GM12878 (cell line): Measurements from ENCODE around the gene CEP131. TPM values are rescaled to one million over a fixed set of nuclear protein-coding genes. Genes with fewer than 3 reads are reported as not detected.

Experiments
- ATAC-seq: fragments of 200-7000 bp; cut with Tn5 transposase; 3 replicates; pipeline ENCODE4 v1.9.1; 2020; ENCODE audit warnings: mild to moderate bottlenecking, moderate library complexity
- BruUV-seq: library from RNA; stranded (reverse); fragments of 400-500 nt; replicated peaks from 2 replicates; lab custom pipeline; 2021; lab: Mats Ljungman, UMichigan
- CTCF ChIA-PET: fragments of 300-600 bp; sonication (Branson Sonifier 250); formaldehyde crosslinking; extraction: SDS; loops from one replicate; lab custom pipeline; 2021; ENCODE audit warnings: inconsistent platforms; lab: Yijun Ruan, JAX
- POLR2A ChIA-PET: fragments of 350-600 bp; formaldehyde crosslinking; extraction: SDS; loops from one replicate; lab custom pipeline; 2021; ENCODE audit warnings: inconsistent platforms; lab: Charles Lee
- RAD21 ChIA-PET: fragments of 300-600 bp; sonication (Branson Sonifier 250); formaldehyde crosslinking; loops from one replicate; lab custom pipeline; 2023; ENCODE audit warnings: antibody characterized with exemption; ENCODE audit not compliant: unreplicated experiment; lab: Charles Lee
- SMC1A ChIA-PET: fragments of 300-600 bp; sonication (Branson Sonifier 250); formaldehyde crosslinking; loops from one replicate; lab custom pipeline; 2023; ENCODE audit not compliant: unreplicated experiment, uncharacterized antibody; lab: Charles Lee
- DNase-seq: peaks from one replicate; pipeline ENCODE4 v3.0.0-alpha.2; 2011; ENCODE audit warnings: low read depth, low spot score
- FAIRE-seq: peaks from 3 replicates; lab custom pipeline; 2011; peaks lifted over from hg19 to GRCh38; lab: Jason Lieb, UNC
- H2AFZ ChIP-seq: 2 replicates; pipeline ENCODE4 v1.6.0; 2011; ENCODE audit warnings: low read depth, low read length, control low read depth; ENCODE audit not compliant: control insufficient read depth
- H3K27ac ChIP-seq: 2 replicates; pipeline ENCODE4 v1.5.1; 2011; ENCODE audit warnings: control low read depth; ENCODE audit not compliant: control insufficient read depth, insufficient read depth
- H3K27me3 ChIP-seq, 2 experiments: replicated peaks in 1 of 2; 2 replicates each; pipeline versions ENCODE4 v1.6.0 to v1.6.1; 2011; ENCODE audit warnings: low read length in 1 of 2; ENCODE audit not compliant: control insufficient read depth in 2 of 2, insufficient read depth in 2 of 2
- H3K36me3 ChIP-seq, 2 experiments: 2 replicates each; pipeline ENCODE4 v1.5.1; 2011; ENCODE audit warnings: low read length in 1 of 2; ENCODE audit not compliant: control insufficient read depth in 2 of 2, insufficient read depth in 2 of 2
- H3K4me1 ChIP-seq: 2 replicates; pipeline ENCODE4 v1.6.1; 2011; ENCODE audit warnings: mild to moderate bottlenecking, low read length, moderate library complexity, mixed read lengths; ENCODE audit not compliant: control insufficient read depth, insufficient read depth
- H3K4me2 ChIP-seq: 2 replicates; pipeline ENCODE4 v1.6.0; 2011; ENCODE audit warnings: control low read depth; ENCODE audit not compliant: control insufficient read depth, insufficient read depth
- H3K4me3 ChIP-seq: fragments of 200-600 bp; sonication (generic); 2 replicates; pipeline ENCODE4 v1.5.1; 2016
- H3K79me2 ChIP-seq: 2 replicates; pipeline ENCODE4 v1.6.0; 2011; ENCODE audit warnings: low read length; ENCODE audit not compliant: control insufficient read depth, insufficient read depth
- H3K9ac ChIP-seq: 2 replicates; pipeline ENCODE4 v1.8.0; 2011; ENCODE audit warnings: low read length, control low read depth, mixed read lengths; ENCODE audit not compliant: control insufficient read depth, insufficient read depth
- H3K9me3 ChIP-seq: replicated peaks from 3 replicates; pipeline ENCODE4 v1.5.1; 2011; ENCODE audit warnings: mild to moderate bottlenecking, low read length; ENCODE audit not compliant: control insufficient read depth, insufficient read depth
- H4K20me1 ChIP-seq: 2 replicates; pipeline ENCODE4 v1.6.0; 2011; ENCODE audit not compliant: control insufficient read depth, insufficient read depth
- CREB1 ChIP-seq: IDR thresholded peaks from 2 replicates; pipeline ENCODE4 v1.6.1; 2012; ENCODE audit warnings: low read depth, mild to moderate bottlenecking, inconsistent platforms
- IKZF2 ChIP-seq, 2 experiments: fragments of 450-650 bp; IDR thresholded peaks; 2 replicates each; pipeline ENCODE4 v1.6.1; 2017; ENCODE audit warnings: mild to moderate bottlenecking in 2 of 2, moderate library complexity in 2 of 2
- JUND ChIP-seq: IDR thresholded peaks from 2 replicates; pipeline ENCODE4 v1.6.1; 2012; ENCODE audit warnings: low read depth, mild to moderate bottlenecking, low read length, improper control_type of control experiment, moderate library complexity
- MEF2B ChIP-seq: fragments of 450-650 bp; IDR thresholded peaks from 2 replicates; pipeline ENCODE4 v1.6.1; 2018; ENCODE audit warnings: mild to moderate bottlenecking, moderate library complexity; ENCODE audit not compliant: partially characterized antibody, poor library complexity, severe bottlenecking
- MYB ChIP-seq: fragments of 150-350 bp; IDR thresholded peaks from 2 replicates; pipeline ENCODE4 v1.6.1; 2014; ENCODE audit warnings: mild to moderate bottlenecking, low read depth, low read length, borderline replicate concordance
- PAX5 ChIP-seq: IDR thresholded peaks from 2 replicates; pipeline ENCODE4 v1.6.1; 2011; ENCODE audit warnings: low read depth, low read length, borderline replicate concordance
- STAT1 ChIP-seq: fragments of 450-650 bp; conservative IDR thresholded peaks from 2 replicates; pipeline ENCODE4 v1.6.1; 2014; ENCODE audit warnings: antibody characterized with exemption, mild to moderate bottlenecking
- TARDBP ChIP-seq: IDR thresholded peaks from 2 replicates; pipeline ENCODE4 v1.6.1; 2016; ENCODE audit warnings: borderline replicate concordance
- TBL1XR1 ChIP-seq: IDR thresholded peaks from 2 replicates; pipeline ENCODE4 v1.6.1; 2012; ENCODE audit warnings: low read depth, low read length, improper control_type of control experiment
- WGBS: methylation state at CpG from one replicate; pipeline ENCODE4 v1.1.6; 2016; ENCODE audit warnings: low lambda C conversion rate; ENCODE audit not compliant: insufficient replicate concordance, insufficient coverage; ENCODE audit errors: missing lambda C conversion rate; 5-methylcytosine and 5-hydroxymethylcytosine counted together
- in situ Hi-C: fragments of 300-500 bp; cut with MboI; formaldehyde crosslinking; loops from 9 replicates; pipeline ENCODE4 v1.14.3; 2018; ENCODE audit warnings: mixed read lengths
- intact Hi-C: fragments of 100-400 bp; cut with micrococcal nuclease; formaldehyde crosslinking; loops from one replicate; pipeline ENCODE4 v1.14.2; 2022; ENCODE audit not compliant: unreplicated experiment
- polyA plus RNA-seq, 11 experiments: library from polyadenylated mRNA; depleted of rRNA in 4 of 11; unstranded in 6 of 11; stranded (reverse) in 5 of 11; fragments of >200 nt; fragmentation: Nextera tagmentation in 4 of 11; fragmentation: Illumina TruSeq in 1 of 11; extraction: Ambion mirVana in 4 of 11; extraction: Trizol in 1 of 11; gene quantifications; 1 replicate in 1 of 11; 2 replicates in 10 of 11; pipeline versions ENCODE4 v1.2.1 to v1.2.3, GENCODE V29; 2011 to 2016; ENCODE audit warnings: inconsistent platforms in 2 of 11, missing spikeins in 2 of 11, low read depth in 1 of 11
- total RNA-seq, 4 experiments: library from RNA; depleted of rRNA in 3 of 4; stranded (reverse); fragments of >200 nt in 3 of 4; fragmentation: Illumina TruSeq in 1 of 4; extraction: Trizol in 1 of 4; gene quantifications; 2 replicates each; pipeline versions ENCODE4 v1.2.1 to v1.2.3, GENCODE V29; 2013 to 2021
- TF ChIP-seq, protein P1 (sequence below): fragments of 150-350 bp; IDR thresholded peaks from 2 replicates; pipeline ENCODE4 v1.6.1; 2014; ENCODE audit warnings: mild to moderate bottlenecking, low read depth, low read length
- TF ChIP-seq, protein P2 (sequence below): IDR thresholded peaks from 2 replicates; pipeline ENCODE4 v1.6.1; 2011; ENCODE audit warnings: borderline replicate concordance, low read depth, mild to moderate bottlenecking, moderate library complexity, mixed read lengths, low read length; ENCODE audit not compliant: insufficient read depth; ENCODE audit errors: extremely low read length
- TF ChIP-seq, protein P3 (sequence below): IDR thresholded peaks from 2 replicates; pipeline ENCODE4 v1.6.1; 2012; ENCODE audit warnings: low read length, inconsistent platforms
- TF ChIP-seq, protein P4 (sequence below): fragments of 450-650 bp; formaldehyde crosslinking; IDR thresholded peaks from 2 replicates; pipeline ENCODE4 v1.4.0; 2020; ENCODE audit warnings: mild to moderate bottlenecking, moderate library complexity

CEP131 gene
- total and polyA plus RNA-seq, 10 of the 15 experiments (the other 5 are each of a cell fraction or from before 2014, with no cell fraction given), result 0.05 to 17.3 (median 6.7) TPM

DNA sequence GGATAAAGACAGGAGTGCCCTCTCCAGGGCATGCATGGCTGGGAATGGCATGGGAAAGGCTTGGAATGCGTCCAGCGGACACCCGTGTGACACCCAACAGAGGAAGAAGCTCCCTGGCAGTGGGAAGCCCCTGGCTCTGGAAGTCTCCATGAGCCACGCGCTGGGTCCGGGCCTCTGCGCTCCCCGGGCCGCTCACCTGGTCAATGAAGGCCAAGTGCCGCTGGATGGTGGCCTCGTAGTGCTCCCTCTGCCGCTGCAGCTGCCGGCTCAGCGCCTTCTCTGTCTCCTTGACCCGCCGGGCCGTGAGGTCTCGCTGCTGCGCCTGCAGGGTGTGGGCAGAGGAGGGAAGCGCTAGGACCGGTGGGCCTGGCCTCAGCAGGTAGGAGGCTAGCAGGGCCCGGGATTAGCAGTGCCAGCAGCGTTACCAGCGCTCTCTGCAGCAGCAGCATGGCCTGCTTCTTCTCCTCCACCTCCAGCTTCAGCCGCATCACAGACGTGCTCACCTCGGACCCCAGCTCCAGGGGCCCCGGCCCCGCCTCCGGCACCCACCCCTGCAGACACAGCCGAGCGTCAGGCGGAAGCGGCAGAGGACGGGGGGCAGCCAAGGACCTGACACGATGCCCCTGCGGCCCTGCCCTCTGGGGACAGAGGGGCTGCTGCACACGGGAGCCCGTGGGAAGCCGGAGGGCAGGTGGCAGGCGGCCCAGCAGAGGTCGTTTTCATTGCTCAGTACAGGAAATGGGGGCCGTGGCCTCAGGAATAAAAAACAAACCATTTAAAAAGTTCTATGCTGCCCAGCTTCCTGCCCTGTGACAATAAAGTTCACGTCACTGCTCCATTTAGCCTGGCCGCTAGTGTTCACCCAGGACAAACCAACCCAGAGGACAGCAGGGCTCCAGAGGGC lies 26.0 kb downstream of the CEP131 start:
- no TSS peak for BruUV-seq
- in situ Hi-C loops, result no loop called here

More for the DNA sequence above, 26.0 kb downstream of the CEP131 start:
- RAD21 ChIA-PET, result no interaction called here
- SMC1A ChIA-PET, result interaction anchor here (0.6 kb wide), 1 partner anchor 683 kb away, joined by 4 read pairs; no protein-coding TSS in a partner anchor
- intact Hi-C loops, result no loop called here
- no peak for FAIRE-seq
- DNase-seq, result no peak
- Histone ChIP-seq H3K4me1 (peaks cover 3% of the 10 kb centered on the region; the same call in 1 of the 2 replicates), H3K36me3 (peaks cover 4 to 7% of the 10 kb centered on the region in 2 experiments; a peak in 2 of 4 replicates), H4K20me1 (no peaks in the 10 kb centered on the region), H3K79me2 (no peaks in the 10 kb centered on the region), H3K9me3 (no peaks in the 10 kb centered on the region), H3K4me3 (no peak overlapping the region), H2AFZ (no peak overlapping the region), H3K9ac (no peak overlapping the region), H3K27ac (no peak overlapping the region), H3K27me3 (no peaks in the 10 kb centered on the region), H3K4me2 (no peak overlapping the region)
- TF ChIP-seq, protein P1, sequence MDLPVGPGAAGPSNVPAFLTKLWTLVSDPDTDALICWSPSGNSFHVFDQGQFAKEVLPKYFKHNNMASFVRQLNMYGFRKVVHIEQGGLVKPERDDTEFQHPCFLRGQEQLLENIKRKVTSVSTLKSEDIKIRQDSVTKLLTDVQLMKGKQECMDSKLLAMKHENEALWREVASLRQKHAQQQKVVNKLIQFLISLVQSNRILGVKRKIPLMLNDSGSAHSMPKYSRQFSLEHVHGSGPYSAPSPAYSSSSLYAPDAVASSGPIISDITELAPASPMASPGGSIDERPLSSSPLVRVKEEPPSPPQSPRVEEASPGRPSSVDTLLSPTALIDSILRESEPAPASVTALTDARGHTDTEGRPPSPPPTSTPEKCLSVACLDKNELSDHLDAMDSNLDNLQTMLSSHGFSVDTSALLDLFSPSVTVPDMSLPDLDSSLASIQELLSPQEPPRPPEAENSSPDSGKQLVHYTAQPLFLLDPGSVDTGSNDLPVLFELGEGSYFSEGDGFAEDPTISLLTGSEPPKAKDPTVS, result no peak
- no peak for TF ChIP-seq TARDBP
- TF ChIP-seq MYB, result no peak
- no peak for TF ChIP-seq CREB1
- no peak for TF ChIP-seq MEF2B
- no peak for TF ChIP-seq TBL1XR1
- TF ChIP-seq, protein P2, sequence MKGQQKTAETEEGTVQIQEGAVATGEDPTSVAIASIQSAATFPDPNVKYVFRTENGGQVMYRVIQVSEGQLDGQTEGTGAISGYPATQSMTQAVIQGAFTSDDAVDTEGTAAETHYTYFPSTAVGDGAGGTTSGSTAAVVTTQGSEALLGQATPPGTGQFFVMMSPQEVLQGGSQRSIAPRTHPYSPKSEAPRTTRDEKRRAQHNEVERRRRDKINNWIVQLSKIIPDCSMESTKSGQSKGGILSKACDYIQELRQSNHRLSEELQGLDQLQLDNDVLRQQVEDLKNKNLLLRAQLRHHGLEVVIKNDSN, result no peak
- no peak for TF ChIP-seq STAT1
- no peak for TF ChIP-seq PAX5
- no peak for TF ChIP-seq IKZF2 (IDR thresholded peaks at IDR 0.05)
- no peak for TF ChIP-seq JUND
- TF ChIP-seq, protein P3, sequence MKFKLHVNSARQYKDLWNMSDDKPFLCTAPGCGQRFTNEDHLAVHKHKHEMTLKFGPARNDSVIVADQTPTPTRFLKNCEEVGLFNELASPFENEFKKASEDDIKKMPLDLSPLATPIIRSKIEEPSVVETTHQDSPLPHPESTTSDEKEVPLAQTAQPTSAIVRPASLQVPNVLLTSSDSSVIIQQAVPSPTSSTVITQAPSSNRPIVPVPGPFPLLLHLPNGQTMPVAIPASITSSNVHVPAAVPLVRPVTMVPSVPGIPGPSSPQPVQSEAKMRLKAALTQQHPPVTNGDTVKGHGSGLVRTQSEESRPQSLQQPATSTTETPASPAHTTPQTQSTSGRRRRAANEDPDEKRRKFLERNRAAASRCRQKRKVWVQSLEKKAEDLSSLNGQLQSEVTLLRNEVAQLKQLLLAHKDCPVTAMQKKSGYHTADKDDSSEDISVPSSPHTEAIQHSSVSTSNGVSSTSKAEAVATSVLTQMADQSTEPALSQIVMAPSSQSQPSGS, result no peak
- TF ChIP-seq, protein P4, sequence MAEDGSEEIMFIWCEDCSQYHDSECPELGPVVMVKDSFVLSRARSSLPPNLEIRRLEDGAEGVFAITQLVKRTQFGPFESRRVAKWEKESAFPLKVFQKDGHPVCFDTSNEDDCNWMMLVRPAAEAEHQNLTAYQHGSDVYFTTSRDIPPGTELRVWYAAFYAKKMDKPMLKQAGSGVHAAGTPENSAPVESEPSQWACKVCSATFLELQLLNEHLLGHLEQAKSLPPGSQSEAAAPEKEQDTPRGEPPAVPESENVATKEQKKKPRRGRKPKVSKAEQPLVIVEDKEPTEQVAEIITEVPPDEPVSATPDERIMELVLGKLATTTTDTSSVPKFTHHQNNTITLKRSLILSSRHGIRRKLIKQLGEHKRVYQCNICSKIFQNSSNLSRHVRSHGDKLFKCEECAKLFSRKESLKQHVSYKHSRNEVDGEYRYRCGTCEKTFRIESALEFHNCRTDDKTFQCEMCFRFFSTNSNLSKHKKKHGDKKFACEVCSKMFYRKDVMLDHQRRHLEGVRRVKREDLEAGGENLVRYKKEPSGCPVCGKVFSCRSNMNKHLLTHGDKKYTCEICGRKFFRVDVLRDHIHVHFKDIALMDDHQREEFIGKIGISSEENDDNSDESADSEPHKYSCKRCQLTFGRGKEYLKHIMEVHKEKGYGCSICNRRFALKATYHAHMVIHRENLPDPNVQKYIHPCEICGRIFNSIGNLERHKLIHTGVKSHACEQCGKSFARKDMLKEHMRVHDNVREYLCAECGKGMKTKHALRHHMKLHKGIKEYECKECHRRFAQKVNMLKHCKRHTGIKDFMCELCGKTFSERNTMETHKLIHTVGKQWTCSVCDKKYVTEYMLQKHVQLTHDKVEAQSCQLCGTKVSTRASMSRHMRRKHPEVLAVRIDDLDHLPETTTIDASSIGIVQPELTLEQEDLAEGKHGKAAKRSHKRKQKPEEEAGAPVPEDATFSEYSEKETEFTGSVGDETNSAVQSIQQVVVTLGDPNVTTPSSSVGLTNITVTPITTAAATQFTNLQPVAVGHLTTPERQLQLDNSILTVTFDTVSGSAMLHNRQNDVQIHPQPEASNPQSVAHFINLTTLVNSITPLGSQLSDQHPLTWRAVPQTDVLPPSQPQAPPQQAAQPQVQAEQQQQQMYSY (CRISPR knock-in tag), result no peak
- POLR2A ChIA-PET, result no interaction called here
- 87% methylated on average over 44 of the region's 45 CpGs for WGBS
- CTCF ChIA-PET, result no interaction called here
- no peak for ATAC-seq
